ENCODE results near the gene EML4. TPM values are rescaled to one million over a fixed set of nuclear protein-coding genes. Genes with fewer than 3 reads are reported as not detected.
A peak's percentile ranks its signal among the peaks of the same experiment; 100 is the strongest.

Gene EML4
- total and polyA plus RNA-seq, 7 experiments from 2014 or later: 64.9 to 167 (median 141) TPM

- DNase-seq (no peak), ATAC-seq (no peak)
- peaks cover 13 to 54% (median 33%) of the 10 kb centered on the region in 5 donors for H3K36me3 Mint-ChIP-seq
- Histone ChIP-seq H3K36me3 (ENCODE audit: control insufficient read depth in 2 of 3, insufficient read depth in 3 of 3, low read length in 3 of 3) (peaks cover 7 to 28% (median 16%) of the 10 kb centered on the region in 3 experiments), H3K4me3 (ENCODE audit: low read length) (no peak overlapping the region), H3K9me3 (ENCODE audit: control insufficient read depth in 2 of 3, low read length in 3 of 3) (no peaks in the 10 kb centered on the region), H3K4me1 (ENCODE audit: control insufficient read depth in 2 of 2, insufficient read depth in 2 of 2, low read length in 2 of 2) (peaks cover 11 to 18% of the 10 kb centered on the region in 2 donors), H3K27me3 (ENCODE audit: control insufficient read depth in 2 of 2, insufficient read depth in 2 of 2, low read length in 2 of 2) (no peaks in the 10 kb centered on the region), H3K27ac (ENCODE audit: low read depth, low read length) (no peak overlapping the region)
- H3K9me3 Mint-ChIP-seq: no peaks in the 10 kb centered on the region
- intact Hi-C loops (cut with micrococcal nuclease): no loop called here
- ChIA-PET CTCF (no interaction called here), POLR2A (no interaction called here)
- H3K27me3 Mint-ChIP-seq: no peaks in the 10 kb centered on the region
- H3K27ac Mint-ChIP-seq: peak overlapping the region in 6 of 9 donors; percentile 10 to 68 (median 30)
- peaks cover 13 to 52% (median 30%) of the 10 kb centered on the region in 7 donors for H3K4me1 Mint-ChIP-seq
- no peak overlapping the region for H3K4me3 Mint-ChIP-seq
Measured at GRCh38 chr2:42304059-42304713, 135.0 kb downstream of the EML4 start.

- H3K27ac Mint-ChIP-seq: peak overlapping the region in 4 of 9 donors; percentile 2 to 57 (median 40)
- H3K36me3 Mint-ChIP-seq: peaks cover 13 to 43% (median 28%) of the 10 kb centered on the region in 5 donors
- intact Hi-C loops (cut with micrococcal nuclease): no loop called here
- no peaks in the 10 kb centered on the region for H3K27me3 ChIP-seq (ENCODE audit: control insufficient read depth in 2 of 2, insufficient read depth in 2 of 2, low read length in 2 of 2)
- ChIA-PET POLR2A (interaction anchor here (0.8 kb wide), 1 partner anchor 333 kb away, joined by 4 read pairs; no protein-coding TSS in a partner anchor), CTCF (no interaction called here)
- no peak for ATAC-seq
- H3K36me3 ChIP-seq (ENCODE audit: control insufficient read depth in 2 of 3, insufficient read depth in 3 of 3, low read length in 3 of 3): peaks cover 7 to 28% (median 15%) of the 10 kb centered on the region in 3 experiments
- H3K27ac ChIP-seq (ENCODE audit: low read depth, low read length): no peak overlapping the region
- peaks cover 6 to 7% of the 10 kb centered on the region in 2 donors for H3K4me1 ChIP-seq (ENCODE audit: control insufficient read depth in 2 of 2, insufficient read depth in 2 of 2, low read length in 2 of 2)
- no peaks in the 10 kb centered on the region for H3K9me3 ChIP-seq (ENCODE audit: control insufficient read depth in 2 of 3, low read length in 3 of 3)
- DNase-seq: no peak
- H3K4me3 Mint-ChIP-seq: no peak overlapping the region
- H3K9me3 Mint-ChIP-seq: no peaks in the 10 kb centered on the region
- no peaks in the 10 kb centered on the region for H3K27me3 Mint-ChIP-seq
- no peak overlapping the region for H3K4me3 ChIP-seq (ENCODE audit: low read length)
- H3K4me1 Mint-ChIP-seq: peaks cover 7 to 30% (median 20%) of the 10 kb centered on the region in 7 donors
Measured at GRCh38 chr2:42307180-42307579, 138.0 kb downstream of the EML4 start.

DNA sequence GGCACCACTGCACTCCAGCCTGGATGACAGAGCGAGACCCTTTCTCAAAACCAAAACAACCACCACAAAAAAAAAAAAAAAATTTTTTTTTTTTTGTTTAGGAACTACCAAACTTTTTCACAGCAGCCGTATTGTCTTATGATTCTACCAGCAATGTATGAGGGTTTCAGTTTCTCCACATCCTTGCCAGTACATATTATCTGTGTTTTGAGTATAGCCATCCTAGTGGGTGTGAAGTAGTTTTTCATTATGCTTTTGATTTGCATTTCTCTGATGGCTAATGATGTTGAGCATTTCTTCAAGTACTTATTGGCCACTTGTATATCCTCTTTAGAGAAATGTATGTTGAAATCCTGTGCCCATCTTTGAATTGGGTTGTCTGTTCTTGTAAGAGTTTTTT, 140.2 kb downstream of the EML4 start:
- intact Hi-C loops (cut with micrococcal nuclease): no loop called here
- Histone ChIP-seq H3K27ac (ENCODE audit: low read depth, low read length) (no peak overlapping the region), H3K36me3 (ENCODE audit: control insufficient read depth in 2 of 3, insufficient read depth in 3 of 3, low read length in 3 of 3) (peaks cover 0 to 13% (median 4%) of the 10 kb centered on the region in 3 experiments), H3K4me3 (ENCODE audit: low read length) (no peak overlapping the region), H3K27me3 (ENCODE audit: control insufficient read depth in 2 of 2, insufficient read depth in 2 of 2, low read length in 2 of 2) (no peaks in the 10 kb centered on the region), H3K4me1 (ENCODE audit: control insufficient read depth in 2 of 2, insufficient read depth in 2 of 2, low read length in 2 of 2) (peaks cover 6 to 7% of the 10 kb centered on the region in 2 donors), H3K9me3 (ENCODE audit: control insufficient read depth in 2 of 3, low read length in 3 of 3) (no peaks in the 10 kb centered on the region)
- Mint-ChIP-seq H3K4me1 (peaks cover 3 to 27% (median 17%) of the 10 kb centered on the region in 7 donors), H3K27me3 (no peaks in the 10 kb centered on the region), H3K36me3 (peaks cover 9 to 32% (median 19%) of the 10 kb centered on the region in 5 donors), H3K4me3 (no peak overlapping the region), H3K27ac (peak overlapping the region in 7 of 9 donors; percentile 18 to 77 (median 66)), H3K9me3 (no peaks in the 10 kb centered on the region)
- ATAC-seq (no peak), DNase-seq (no peak)
- ChIA-PET CTCF (interaction anchor here (0.6 to 0.7 kb wide), 2 partner anchors 19 to 51 kb away, joined by 3 to 4 read pairs; no protein-coding TSS in a partner anchor), POLR2A (interaction anchor here (0.6 to 1.0 kb wide), 2 partner anchors 13 to 14 kb away, joined by 5 to 7 read pairs; no protein-coding TSS in a partner anchor)

DNA sequence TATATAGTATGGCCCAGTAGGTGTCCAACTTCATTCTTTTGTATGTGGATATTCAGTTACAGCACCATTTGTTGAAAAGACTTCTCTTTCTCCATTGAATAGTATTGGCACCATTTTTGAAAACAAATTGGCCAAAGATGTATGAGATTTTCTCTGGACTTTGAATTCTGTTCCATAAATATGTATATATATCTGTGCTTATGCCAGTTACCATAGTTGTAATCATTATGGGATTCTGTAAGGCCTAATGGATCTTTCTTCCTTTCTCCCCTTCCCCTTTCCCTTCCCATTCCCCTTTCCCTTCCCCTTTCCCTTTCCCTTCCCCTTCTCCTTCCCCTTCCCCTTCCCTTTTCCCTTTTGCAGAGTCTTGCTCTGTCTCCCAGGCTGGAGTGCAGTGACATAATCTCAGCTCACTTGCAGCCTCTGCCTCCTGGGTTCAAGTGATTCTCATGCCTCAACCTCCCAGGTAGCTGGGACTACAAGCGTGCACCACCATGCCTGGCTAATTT, 140.9 kb downstream of the EML4 start:
- intact Hi-C loops (cut with micrococcal nuclease): loop anchor here in 1 of 2 donors (2.0 kb wide), 1 partner anchor 13 kb away; no protein-coding TSS in a partner anchor
- Mint-ChIP-seq H3K4me1 (peaks cover 7 to 33% (median 23%) of the 10 kb centered on the region in 7 donors), H3K9me3 (no peaks in the 10 kb centered on the region), H3K27ac (peak overlapping the region in 7 of 9 donors; percentile 1 to 76 (median 66)), H3K36me3 (peaks cover 14 to 31% (median 26%) of the 10 kb centered on the region in 5 donors), H3K4me3 (no peak overlapping the region), H3K27me3 (no peaks in the 10 kb centered on the region)
- POLR2A ChIA-PET: interaction anchor here (0.5 kb wide), 1 partner anchor 184 kb away, joined by 3 read pairs; no protein-coding TSS in a partner anchor
- Histone ChIP-seq H3K4me1 (ENCODE audit: control insufficient read depth in 2 of 2, insufficient read depth in 2 of 2, low read length in 2 of 2) (peaks cover 6 to 7% of the 10 kb centered on the region in 2 donors), H3K27ac (ENCODE audit: low read depth, low read length) (no peak overlapping the region), H3K27me3 (ENCODE audit: control insufficient read depth in 2 of 2, insufficient read depth in 2 of 2, low read length in 2 of 2) (no peaks in the 10 kb centered on the region), H3K4me3 (ENCODE audit: low read length) (no peak overlapping the region), H3K36me3 (ENCODE audit: control insufficient read depth in 2 of 3, insufficient read depth in 3 of 3, low read length in 3 of 3) (peaks cover 0 to 10% (median 4%) of the 10 kb centered on the region in 3 experiments), H3K9me3 (ENCODE audit: control insufficient read depth in 2 of 3, low read length in 3 of 3) (no peaks in the 10 kb centered on the region)
- ATAC-seq (no peak), DNase-seq (no peak)
- CTCF ChIA-PET: interaction anchor here (0.7 kb wide), 1 partner anchor 50 kb away, joined by 3 read pairs; no protein-coding TSS in a partner anchor

- Mint-ChIP-seq H3K9me3 (no peaks in the 10 kb centered on the region), H3K27ac (peak overlapping the region in 4 of 9 donors; percentile 32 to 54 (median 32)), H3K36me3 (peaks cover 7 to 39% (median 26%) of the 10 kb centered on the region in 5 donors), H3K4me1 (peaks cover 3 to 31% (median 17%) of the 10 kb centered on the region in 7 donors), H3K27me3 (no peaks in the 10 kb centered on the region), H3K4me3 (no peak overlapping the region)
- Histone ChIP-seq H3K27me3 (ENCODE audit: control insufficient read depth in 2 of 2, insufficient read depth in 2 of 2, low read length in 2 of 2) (no peaks in the 10 kb centered on the region), H3K27ac (ENCODE audit: low read depth, low read length) (no peak overlapping the region), H3K36me3 (ENCODE audit: control insufficient read depth in 2 of 3, insufficient read depth in 3 of 3, low read length in 3 of 3) (peaks cover 6 to 15% (median 6%) of the 10 kb centered on the region in 3 experiments), H3K4me3 (ENCODE audit: low read length) (no peak overlapping the region), H3K9me3 (ENCODE audit: control insufficient read depth in 2 of 3, low read length in 3 of 3) (no peaks in the 10 kb centered on the region), H3K4me1 (ENCODE audit: control insufficient read depth in 2 of 2, insufficient read depth in 2 of 2, low read length in 2 of 2) (peaks cover 0 to 3% of the 10 kb centered on the region in 2 donors)
- ChIA-PET CTCF (interaction anchor here (0.7 kb wide), 1 partner anchor 883 kb away, joined by 4 read pairs; no protein-coding TSS in a partner anchor), POLR2A (no interaction called here)
- no peak for ATAC-seq
- intact Hi-C loops (cut with micrococcal nuclease): no loop called here
- DNase-seq: no peak
Measured at GRCh38 chr2:42312106-42312505, 143.0 kb downstream of the EML4 start.

DNA sequence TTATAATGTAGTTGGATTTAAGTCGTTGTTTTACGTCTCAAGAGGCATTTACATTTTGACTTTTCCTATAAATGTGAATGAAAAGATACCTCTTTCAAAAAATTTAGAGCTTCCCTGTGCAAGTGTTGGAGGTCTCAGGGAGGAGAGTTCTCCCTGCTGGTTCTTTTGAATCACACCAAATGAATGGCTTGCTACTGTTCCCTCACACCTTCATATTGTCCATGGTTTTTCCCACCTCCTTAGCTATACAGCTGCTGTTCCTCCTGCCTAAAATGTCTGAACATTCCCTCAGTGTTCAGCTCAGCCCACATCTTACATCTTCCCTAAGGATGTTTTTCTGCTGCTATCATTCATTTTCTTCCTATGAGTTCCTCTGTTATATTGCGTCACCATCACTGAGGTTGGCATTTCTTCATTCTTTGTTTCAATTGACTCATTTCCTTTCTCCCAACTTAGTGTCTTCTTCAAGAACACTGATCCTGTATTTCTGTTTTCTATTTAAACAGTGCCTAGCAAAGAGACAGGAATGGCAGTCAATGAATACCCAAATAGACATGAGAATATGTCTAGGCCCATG, 145.8 kb downstream of the EML4 start:
- CTCF ChIA-PET: no interaction called here
- intact Hi-C loops (cut with micrococcal nuclease): loop anchor here in 1 of 2 donors (5.0 kb wide), 1 partner anchor 213 kb away; no protein-coding TSS in a partner anchor
- Histone ChIP-seq H3K9me3 (ENCODE audit: control insufficient read depth in 2 of 3, low read length in 3 of 3) (no peaks in the 10 kb centered on the region), H3K27ac (ENCODE audit: low read depth, low read length) (no peak overlapping the region), H3K4me1 (ENCODE audit: control insufficient read depth in 2 of 2, insufficient read depth in 2 of 2, low read length in 2 of 2) (peaks cover 0 to 3% of the 10 kb centered on the region in 2 donors), H3K36me3 (ENCODE audit: control insufficient read depth in 2 of 3, insufficient read depth in 3 of 3, low read length in 3 of 3) (peaks cover 6 to 31% (median 6%) of the 10 kb centered on the region in 3 experiments), H3K4me3 (ENCODE audit: low read length) (no peak overlapping the region), H3K27me3 (ENCODE audit: control insufficient read depth in 2 of 2, insufficient read depth in 2 of 2, low read length in 2 of 2) (no peaks in the 10 kb centered on the region)
- no peak for ATAC-seq
- Mint-ChIP-seq H3K9me3 (no peaks in the 10 kb centered on the region), H3K4me1 (peaks cover 7 to 37% (median 26%) of the 10 kb centered on the region in 7 donors), H3K27me3 (no peaks in the 10 kb centered on the region), H3K27ac (peak overlapping the region in 8 of 9 donors; percentile 9 to 81 (median 70)), H3K4me3 (no peak overlapping the region), H3K36me3 (peaks cover 5 to 41% (median 27%) of the 10 kb centered on the region in 5 donors)
- no peak for DNase-seq
- POLR2A ChIA-PET: no interaction called here
